Stimulated activated CD4-positive, alpha-beta T cell treated with anti-CD3 and anti-CD28 coated beads, TNF-alpha, amount 100 ng/mL, for 1 hour (primary cell): ENCODE results near the gene LRCH4.
"Not testable (repeated sequence)": the region's sequence is repeated elsewhere in the genome, so short reads cannot be mapped to it uniquely, and the experiment has no call there.

Experiments
- DNase-seq, 3 donors: peaks; one replicate each; pipeline ENCODE4 v3.0.0-alpha.2; 2020; ENCODE audit warnings: low read depth in 3 of 3, low spot score in 1 of 3

The LRCH4 gene

DNA sequence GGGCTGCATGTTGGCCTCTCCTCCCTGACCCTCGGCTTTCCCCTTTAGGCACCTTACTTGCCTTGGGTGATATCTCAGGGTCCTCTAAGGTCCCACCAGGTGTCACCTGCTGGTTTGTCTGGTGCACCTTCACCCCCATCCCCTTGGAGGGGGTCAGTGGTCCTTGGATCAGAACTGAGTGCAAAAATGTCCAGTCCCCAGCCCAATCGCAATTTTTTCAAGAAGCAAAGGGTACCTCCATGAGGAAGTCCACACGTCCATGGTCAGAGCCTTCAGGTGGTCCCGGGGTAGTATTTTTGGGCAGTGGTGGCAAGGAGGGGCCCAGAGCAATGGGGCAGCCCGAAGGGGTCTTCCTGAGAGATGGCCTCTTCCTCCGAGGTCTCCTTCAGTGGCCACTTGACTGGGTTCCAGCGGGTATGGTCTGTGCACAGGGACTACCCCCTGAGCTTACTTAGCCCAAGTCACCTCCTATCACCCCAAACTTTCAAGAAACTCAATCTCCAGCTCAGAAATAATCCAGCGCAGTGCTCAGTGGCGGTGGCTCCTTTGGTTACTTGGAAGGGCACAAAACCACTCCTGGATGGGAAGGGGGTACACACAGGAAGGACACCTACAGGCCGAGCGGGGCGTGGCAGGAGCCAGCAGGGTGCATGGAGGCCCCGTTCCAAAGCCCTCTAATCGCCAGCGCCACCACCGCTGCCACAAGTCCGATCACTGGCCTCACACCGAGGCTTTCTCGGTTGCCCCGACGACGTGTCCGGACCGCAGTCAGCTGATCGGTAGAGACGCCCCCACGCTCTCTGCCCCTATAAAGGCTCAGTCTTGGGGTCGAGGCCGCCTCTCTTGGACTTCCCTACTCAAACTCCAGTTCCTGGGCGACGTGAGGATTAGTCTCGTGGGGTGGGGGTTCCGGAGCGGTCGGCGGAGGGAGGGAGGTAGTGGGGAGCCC is 16.8 kb downstream of the LRCH4 start:
- DNase-seq, result peak in 1 of 3 donors; percentile 26

DNA sequence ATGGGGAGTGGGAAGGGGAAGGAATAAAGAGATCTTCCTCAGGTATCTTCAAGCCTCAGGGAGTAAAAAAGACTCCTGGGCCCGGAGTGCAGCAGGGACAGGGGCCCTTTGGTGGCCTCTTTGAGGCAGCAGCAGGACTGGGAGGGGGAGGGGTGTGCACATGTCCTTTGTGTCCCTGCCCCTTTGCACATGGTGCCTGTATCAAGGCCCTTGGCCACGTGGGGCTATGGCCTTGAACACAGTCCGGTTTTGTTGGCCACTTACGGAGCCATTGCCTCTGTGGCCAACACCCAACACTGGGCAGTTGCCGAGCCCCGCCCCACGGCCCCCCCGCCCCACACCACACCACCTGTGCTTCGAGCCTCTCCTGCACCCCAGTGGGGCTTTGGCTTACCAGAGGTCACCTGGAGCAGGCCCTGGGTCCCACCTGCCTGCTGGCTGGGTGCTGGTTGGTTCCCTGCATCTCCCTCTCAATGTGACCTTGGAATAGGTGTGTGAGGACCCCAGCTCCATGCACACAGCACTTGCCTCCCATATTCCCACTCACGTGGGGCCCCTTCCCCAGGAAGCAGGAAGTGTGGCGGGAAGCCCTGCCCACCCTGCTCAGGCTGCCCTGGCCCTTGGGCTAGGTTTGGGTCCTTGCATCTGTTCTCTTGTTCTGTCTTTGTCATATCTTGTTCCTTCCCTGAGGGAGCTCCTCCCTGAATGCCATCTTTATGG is 17.6 kb downstream of the LRCH4 start:
- no peak for DNase-seq

DNA sequence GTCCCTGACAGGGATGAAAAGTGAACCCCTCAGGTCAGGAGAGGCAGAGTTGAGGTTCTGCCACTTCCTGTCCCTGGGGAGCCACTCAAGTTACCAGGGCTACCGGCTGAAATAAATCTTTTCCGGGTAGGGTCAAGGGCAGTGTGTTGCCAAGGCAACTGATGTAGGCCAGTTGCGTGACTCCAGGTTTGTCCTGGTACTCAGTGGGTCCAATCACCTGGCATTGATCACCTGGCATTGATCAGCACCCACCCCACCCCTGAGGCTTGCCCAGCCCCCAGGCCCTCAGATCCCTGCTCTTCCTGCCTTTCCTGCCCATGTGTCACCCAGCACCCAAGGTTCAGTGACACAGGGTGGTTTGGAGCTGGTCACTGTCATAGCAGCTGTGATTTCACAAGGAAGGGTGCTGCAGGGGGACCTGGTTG is 18.2 kb downstream of the LRCH4 start:
- no peak for DNase-seq

DNA sequence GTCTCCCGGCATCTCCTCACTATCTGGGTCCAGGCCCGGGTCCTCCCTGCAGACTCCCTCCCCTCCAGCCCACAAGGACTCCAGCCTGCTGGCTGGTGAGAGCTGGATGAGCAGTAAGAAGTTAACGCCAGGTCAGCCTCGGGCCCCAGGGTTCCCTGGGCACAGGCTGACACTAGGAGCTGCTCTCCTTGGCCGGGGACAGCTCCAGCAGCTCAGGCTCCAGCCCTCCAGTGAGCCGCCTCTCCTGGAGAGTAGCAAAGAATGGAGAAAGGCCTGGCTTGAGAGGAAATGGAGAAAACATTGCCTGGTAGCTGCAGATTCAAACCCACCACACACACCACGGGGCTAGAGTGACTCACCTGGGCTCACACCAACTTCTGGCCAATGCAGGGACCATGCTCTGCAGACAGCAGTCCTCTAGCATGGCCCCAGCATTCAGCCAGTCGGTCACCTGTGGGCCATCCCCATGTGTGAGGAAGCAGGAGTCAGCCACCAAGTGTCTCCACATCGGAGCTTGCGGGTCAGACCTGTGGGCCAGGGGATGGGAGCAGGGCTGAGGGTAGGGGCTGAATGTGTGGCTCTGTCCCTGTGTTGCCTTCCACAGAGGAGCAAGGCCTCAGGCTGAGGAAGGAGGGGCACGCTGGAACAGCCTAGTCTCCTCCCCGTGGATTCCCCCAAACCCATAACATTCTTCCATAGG is 18.7 kb downstream of the LRCH4 start:
- DNase-seq, result no peak

DNA sequence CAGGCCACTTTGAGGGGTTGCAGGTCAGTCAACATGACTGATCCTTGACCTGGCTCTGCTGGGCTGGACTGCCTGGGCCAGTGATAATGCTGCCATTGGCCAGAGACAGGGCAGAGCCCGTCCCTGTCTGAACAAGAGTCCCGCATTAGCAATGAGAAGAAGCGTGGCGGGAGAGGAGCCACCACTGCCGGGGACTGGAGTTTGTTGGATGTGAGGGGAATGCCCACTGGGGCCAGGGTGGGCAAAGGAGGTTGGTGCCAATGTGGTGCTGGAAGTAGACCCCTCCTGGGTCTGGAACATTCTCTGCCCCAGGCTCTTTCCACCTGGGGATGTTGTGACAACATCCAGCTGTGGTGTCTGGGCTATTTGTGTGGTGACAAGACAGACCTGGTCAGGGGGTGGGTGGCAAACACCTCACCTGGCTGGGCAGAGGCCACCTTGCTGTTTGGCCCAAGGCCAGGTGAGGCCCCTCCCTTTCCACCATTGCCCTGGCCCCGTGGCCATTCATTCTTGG is 19.9 kb downstream of the LRCH4 start:
- no peak for DNase-seq

DNA sequence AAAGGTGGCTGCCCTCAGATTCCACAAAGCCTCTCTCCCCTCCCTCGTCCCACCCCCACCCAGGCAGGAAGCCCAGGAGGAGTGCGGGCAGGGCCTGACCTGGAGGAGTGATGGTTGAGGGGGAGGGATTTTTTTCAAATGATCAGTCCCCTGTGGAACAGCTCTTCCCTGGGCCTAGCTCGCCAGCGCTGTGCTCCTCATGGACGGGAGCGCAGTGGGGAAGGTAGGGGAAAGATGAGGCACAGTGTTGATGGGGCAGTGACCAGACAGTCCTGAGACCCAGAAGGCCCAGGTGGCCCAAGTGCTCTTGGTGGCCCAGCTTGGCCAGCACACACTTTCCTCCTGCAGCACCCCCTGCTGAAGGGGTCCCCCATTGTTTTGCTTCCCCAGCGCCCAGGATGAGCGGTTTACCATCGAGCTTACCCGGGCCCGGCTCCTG is 20.8 kb downstream of the LRCH4 start:
- DNase-seq, result no peak

DNA sequence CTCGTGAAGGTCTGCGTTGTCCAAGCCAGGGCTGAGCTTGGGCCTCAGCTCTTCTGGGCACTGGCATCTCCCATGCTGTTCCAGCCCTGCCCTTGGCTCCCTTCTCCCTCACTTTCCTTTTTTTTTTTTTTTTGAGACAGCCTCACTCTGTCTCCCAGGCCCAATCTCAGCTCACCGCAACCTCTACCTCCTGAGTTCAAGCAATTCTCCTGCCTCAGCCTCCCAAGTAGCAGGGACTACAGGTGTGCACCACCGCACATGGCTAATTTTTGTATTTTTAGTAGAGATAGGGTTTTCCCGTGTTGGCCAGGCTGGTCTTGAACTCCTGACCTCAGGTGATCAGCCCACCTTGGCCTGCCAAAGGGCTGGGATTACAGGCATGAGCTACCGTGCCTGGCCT is 21.5 kb downstream of the LRCH4 start:
- DNase-seq, result not testable (repeated sequence)

DNA sequence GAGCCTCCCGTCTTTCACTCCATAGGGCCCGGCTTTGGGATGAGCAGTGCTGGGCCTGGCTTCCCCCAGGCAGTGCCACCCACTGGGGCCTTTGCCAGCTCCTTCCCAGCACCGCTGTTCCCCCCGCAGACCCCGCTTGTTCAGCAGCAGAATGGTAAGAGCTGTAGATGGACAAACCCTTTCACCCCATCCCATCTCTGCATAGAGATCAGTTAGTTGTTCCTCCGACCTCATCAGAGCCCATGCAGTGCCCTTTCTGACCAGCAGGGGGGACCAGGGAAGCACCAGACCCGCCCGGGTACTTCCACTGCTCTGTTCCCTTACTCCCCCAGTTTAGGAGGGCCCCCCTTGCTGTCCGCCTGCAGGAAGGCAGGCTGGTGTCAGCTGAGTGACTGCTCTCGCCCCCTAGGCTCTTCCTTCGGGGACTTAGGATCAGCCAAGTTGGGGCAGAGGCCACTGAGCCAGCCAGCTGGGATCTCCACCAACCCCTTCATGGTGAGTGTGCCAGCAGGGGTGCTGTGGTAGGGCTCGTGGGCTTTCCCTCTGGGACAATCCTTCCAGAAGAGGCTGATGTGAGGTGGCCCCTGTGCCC is 22.0 kb downstream of the LRCH4 start:
- peak; percentile 59 to 89 (median 68) for DNase-seq

DNA sequence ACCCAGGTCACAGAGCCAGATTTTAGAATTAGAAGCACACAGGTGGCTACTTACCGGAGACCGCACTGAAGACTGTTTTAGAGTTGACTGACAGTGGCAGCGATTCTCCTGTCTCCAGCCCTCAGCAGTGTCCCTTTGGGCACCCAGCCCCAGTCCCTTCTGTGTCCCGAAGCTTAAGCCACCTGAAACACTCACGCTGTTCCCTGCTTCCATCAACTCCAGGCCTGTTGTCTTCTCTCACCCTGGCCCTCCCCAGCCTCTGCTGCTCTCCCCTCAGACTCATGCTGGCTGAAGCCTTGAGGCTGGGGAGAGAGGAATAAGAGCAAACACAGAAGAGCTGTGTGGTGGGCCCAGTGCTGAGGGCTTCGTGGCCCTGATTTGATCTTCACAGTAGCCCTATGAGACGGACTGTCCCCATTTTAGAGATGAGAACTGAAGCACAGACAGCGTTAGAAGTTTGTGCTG is 22.8 kb downstream of the LRCH4 start:
- no peak for DNase-seq

DNA sequence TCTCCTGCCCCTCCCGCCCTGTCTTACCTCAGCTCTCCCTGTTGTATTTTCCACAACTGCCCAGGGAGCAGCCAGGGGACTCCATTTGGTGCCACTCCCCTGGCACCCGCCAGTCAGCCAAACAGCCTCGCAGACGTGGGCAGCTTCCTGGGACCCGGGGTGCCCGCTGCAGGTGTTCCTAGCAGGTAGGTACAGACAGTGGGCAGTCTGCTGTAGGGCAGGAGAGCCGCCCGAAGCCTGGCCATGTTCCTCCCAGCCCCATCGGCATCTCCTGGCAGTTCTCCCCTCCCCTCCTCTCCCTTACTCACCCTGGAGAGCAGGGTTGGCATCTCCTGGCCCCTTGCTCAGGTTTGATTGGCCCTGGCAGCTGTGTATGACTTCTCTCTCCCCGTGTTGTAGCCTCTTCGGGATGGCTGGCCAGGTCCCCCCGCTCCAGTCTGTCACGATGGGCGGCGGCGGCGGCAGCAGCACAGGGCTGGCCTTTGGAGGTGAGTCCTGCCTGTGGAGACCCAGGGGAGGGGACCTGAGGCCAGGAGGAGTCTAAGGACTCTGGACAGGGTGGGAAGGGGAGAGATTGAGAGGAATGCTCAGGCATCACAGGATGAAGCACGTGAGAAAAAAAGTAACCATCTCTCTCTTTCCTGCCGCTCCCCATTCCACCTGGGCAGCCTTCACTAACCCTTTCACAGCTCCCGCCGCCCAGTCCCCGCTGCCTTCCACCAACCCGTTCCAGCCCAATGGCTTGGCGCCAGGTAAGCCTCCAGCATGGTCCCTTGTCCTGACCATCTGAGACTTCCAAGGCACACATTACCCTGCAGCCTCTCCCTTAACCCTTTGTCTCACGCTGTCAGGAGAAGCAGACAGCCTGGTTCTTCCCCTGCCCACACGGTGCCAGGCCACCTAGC is 23.5 kb downstream of the LRCH4 start:
- DNase-seq, result no peak

DNA sequence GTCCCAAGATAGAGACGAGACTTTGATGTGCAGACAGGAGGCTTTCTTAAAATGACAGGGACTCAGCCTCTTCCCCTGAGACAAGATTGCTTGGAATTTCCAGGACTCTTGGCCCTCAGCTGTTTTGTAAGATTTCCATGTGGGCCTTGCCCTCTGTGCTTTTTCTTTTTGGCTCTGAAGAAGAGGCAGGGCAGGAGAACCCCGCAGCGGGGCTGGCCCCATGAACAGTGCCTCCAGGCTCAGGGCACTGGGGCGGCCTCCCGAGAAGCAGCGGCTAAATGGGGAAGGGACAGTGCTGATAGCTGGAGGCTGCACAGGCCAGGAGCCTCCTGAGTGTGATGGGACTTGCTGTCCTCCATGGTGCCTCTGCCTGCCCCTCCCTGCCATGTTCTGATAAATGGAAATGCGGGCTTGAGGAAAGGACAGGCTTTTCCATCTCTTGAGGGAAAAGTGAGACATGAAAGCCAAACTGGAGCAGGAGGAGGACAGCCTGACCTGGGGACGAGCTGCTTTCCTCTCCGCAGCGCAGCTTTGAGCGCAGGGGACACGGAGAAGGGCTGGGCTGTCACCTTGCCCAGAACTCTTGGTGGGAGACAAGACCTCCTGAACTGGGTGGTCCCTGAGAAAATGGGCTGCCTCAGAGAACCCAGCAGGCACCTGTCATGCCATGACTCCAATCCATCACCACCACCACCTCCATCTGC is 24.3 kb downstream of the LRCH4 start:
- no peak for DNase-seq

DNA sequence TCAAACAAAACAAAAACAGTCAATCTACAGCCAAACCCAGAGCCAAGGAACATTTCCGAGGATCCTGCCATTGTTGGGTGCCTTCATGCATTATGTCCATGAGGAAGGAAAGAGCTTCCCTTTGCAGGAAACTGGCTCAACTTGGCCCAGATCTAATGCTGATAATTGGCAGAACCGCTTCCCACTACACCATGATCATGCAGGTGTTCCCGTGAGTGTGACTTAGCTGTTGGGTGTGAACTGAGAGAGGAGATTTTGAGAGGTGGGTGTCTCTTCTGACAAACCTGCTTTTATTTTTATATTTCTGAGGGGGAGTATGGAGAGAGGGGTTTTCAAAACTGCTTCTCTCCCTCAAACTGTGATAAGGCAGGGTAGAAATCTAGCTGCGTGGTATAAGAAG is 26.8 kb downstream of the LRCH4 start:
- DNase-seq, result no peak

DNA sequence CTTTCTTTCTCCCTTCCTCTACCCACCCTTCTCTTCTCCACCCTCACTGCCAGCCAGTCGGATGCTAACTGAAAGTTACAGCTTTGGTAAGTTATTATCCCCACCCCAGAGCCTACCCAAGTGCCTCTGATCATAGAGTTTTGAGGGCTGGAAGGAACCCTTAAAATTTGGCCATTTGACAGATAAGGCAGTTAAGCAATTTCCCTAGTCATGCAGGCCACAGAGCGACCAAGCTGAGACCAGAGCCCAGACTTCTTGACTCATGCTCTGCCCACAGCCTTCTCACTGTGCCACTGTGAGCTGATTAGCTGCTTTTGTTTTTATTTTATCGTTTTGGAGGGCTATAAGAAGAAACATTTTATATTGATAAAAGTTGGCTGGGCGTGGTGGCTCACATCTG is 29.4 kb downstream of the LRCH4 start:
- no peak for DNase-seq

DNA sequence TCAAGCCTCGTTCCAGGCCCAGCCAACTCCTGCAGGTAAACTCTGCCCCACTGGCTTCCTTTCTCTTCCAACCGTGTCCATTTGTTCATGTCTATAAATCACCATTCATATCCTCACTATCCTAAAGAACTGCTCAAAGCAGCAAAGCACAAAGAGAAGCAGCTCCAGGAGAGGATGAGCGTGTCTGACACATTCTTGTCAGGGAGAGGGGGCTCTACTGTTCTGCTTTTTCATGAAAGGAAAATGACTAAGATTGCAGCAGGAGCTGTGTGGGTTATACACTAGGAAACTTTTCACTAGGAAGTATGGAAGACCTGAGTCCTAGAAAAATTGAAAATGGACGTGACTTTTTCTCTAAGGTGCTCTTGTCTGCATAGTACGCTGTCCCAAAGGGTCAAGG is 30.2 kb downstream of the LRCH4 start:
- no peak for DNase-seq

DNA sequence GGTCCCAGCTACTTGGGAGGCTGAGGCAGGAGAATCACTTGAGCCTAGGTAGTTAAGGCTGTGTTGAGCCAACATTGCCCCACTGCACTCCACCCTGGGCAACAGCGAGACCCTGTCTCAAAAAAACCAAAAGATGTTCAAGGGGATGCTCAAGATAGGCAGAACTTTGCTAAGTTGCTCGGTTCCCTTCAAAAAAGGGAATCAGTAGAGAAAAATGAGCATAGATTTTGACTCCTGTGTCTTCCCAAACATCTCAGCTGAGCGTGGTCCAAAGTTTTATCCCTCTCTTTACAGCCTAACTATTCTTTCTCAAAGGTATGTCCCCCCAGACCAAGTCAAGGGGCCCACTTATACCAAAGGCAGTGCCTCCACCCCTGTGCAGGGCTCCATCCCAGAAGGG is 32.9 kb downstream of the LRCH4 start:
- no peak for DNase-seq

DNA sequence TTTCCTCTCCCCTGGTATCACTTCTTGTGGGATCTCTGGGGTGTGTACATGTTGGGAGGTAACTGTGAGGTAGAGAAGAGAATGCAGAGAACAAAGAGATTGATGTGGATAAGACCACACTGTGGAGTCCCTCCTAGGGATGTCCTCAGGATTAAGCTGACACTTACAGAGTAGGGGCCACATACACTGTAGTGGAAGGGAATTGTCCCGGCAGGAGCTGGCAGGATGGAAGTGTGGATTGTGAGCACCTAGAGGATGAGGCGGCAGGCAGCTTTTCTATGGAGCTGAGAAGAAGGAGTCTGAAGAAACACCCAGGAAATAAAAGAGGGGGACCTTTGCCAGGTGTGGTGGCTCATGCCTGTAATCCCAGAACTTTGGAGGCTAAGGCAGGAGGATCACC is 33.4 kb downstream of the LRCH4 start:
- DNase-seq, result no peak

DNA sequence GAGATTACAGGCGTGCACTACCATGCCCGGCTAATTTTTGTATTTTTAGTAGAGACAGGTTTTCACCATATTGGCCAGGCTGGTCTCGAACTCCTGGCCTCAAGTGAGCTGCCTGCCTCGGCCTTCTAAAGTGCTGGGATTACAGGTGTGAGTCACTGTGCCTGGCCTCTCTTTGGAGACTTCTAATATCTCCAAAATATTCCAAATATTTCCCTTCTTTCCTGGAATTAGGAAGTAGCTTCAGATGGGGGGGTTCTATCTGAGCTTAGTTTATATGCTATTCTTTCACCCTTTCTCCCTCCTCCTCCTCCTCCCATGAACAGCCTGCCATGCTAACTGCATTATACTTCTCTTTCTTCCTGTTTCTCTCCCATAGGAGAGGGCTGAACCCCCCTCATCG is 37.5 kb downstream of the LRCH4 start:
- DNase-seq, result not testable (repeated sequence)

DNA sequence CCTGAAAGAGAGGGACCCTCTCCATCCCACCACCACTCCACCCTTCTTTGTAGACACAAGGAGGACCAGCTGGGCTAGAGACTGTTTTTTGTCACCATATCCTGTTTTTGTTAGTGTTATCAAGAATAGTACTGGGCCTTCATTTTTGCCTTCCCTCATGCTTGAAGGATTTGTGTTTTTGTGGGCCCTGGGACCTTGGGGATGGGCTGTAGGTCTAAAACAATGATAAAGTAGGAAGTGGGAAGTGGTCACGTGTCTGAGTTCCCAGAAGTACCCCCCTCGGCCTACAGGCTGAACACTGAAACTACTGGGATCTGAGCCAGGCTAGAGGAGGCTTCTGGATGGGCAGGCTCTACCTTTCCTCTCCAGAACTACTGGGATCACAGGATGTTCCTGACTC is 38.1 kb downstream of the LRCH4 start:
- no peak for DNase-seq
